Fibroblast of villous mesenchyme (primary cell): Measurements from ENCODE around the gene MCRIP1. TPM values are rescaled to one million over a fixed set of nuclear protein-coding genes. Genes with fewer than 3 reads are reported as not detected.

Experiments used
- DNase-seq: peaks from one replicate; pipeline ENCODE4 v3.0.0-alpha.2; 2010; ENCODE audit warnings: low read depth
- H3K4me3 ChIP-seq: 2 replicates; pipeline ENCODE4 v1.5.1; 2011; ENCODE audit warnings: low read depth, mild to moderate bottlenecking, low read length
- CTCF ChIP-seq: IDR thresholded peaks from 2 replicates; pipeline ENCODE4 v1.5.1; 2012; ENCODE audit warnings: low read depth, mild to moderate bottlenecking, low read length; ENCODE audit not compliant: insufficient read depth
- total RNA-seq: library from RNA; depleted of rRNA; stranded (reverse); fragments of >200 nt; gene quantifications from 2 replicates; pipeline ENCODE4 v1.2.3, GENCODE V29; 2012

Gene MCRIP1
- total RNA-seq, 1 donor = 55.7 TPM

GRCh38 chr17:81815646-81815986 is 17.5 kb downstream of the MCRIP1 start:
- no peak for TF ChIP-seq CTCF
- DNase-seq = no peak
- H3K4me3 ChIP-seq = no peak overlapping the region

- no peak for TF ChIP-seq CTCF
- no peak overlapping the region for H3K4me3 ChIP-seq
- no peak for DNase-seq
These were observed 18.1 kb downstream of the MCRIP1 start for GRCh38 chr17:81814748-81815645.

DNA sequence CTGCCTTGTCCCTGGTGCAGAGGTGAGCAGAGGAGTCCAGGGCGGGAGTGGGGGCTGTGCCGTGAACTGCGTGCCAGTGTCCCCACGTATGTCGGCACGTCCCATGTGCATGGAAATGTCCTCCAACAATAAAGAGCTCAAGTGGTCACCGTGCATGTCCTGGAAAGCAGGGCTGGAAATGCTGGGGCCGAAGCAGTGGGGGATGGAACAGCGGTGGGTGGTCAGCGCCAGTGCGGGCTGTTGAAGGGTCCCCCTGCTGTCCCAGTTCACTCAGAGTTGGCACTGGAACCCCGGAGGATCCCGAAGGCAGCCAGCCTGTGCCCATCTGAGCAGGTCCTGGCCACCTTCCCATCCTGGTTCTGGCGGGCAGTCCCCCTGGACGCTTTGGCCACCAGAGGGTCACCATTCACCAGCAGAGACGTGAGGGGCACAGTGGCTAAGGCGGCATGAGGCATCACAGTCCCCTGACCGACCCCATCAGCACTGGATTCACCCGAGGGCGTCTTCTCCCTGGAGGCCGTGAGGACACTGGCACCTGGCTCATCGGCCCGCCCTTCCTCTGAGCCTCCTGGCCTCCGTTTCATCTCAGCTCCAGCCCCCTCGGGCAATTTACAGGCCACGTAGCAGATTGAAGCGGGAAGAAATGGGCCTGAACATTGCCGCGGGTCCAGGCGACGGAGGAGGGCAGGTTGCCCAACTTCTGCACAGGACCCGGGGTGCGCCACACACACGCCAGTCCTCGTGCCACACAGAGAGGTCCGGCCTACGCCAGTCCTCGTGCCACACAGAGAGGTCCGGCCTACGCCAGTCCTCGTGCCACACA is 19.0 kb downstream of the MCRIP1 start:
- H3K4me3 ChIP-seq = no peak overlapping the region
- TF ChIP-seq CTCF = no peak
- DNase-seq = no peak

DNA sequence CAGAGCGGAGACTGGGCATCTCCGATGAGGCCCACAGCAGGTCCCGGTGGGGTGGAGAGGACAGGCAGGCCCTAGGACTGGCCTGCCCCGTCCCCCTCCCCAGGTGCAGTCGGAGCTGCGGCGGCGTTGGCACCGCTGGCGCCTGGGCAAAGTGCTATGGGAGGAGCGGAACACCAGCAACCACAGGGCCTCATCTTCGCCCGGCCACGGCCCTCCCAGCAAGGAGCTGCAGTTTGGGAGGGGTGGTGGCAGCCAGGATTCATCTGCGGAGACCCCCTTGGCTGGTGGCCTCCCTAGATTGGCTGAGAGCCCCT is 19.8 kb downstream of the MCRIP1 start:
- H3K4me3 ChIP-seq = no peak overlapping the region
- DNase-seq = no peak
- no peak for TF ChIP-seq CTCF

DNA sequence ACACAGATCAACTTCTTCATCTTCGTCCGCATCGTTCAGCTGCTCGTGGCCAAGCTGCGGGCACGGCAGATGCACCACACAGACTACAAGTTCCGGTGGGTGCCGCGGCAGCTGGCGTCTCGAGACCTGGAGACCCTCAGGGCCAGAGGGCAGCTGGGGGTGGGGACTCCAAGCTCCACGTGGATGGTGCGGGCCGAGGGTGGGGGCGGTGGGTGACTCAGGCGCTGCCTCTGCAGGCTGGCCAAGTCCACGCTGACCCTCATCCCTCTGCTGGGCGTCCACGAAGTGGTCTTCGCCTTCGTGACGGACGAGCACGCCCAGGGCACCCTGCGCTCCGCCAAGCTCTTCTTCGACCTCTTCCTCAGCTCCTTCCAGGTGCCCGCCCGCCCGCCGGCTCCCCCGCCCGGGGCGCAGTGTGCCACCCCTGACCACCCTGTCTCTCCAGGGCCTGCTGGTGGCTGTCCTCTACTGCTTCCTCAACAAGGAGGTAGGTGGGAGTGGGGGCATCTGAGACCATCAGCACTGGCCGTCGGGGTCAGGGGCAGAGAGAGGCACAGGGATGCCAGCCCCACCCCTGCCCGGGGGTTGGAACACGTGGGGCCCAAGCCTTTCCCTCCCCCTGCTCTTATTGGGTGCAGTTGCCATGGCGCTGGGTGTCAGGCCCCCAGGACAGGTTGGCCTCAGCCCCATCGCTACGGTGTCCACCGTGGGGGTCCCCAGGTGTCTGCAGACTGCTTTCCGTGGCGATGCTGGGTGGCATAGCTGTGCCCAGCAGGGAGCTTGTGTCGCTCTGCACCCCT is 20.3 kb downstream of the MCRIP1 start:
- H3K4me3 ChIP-seq = no peak overlapping the region
- no peak for TF ChIP-seq CTCF
- no peak for DNase-seq

DNA sequence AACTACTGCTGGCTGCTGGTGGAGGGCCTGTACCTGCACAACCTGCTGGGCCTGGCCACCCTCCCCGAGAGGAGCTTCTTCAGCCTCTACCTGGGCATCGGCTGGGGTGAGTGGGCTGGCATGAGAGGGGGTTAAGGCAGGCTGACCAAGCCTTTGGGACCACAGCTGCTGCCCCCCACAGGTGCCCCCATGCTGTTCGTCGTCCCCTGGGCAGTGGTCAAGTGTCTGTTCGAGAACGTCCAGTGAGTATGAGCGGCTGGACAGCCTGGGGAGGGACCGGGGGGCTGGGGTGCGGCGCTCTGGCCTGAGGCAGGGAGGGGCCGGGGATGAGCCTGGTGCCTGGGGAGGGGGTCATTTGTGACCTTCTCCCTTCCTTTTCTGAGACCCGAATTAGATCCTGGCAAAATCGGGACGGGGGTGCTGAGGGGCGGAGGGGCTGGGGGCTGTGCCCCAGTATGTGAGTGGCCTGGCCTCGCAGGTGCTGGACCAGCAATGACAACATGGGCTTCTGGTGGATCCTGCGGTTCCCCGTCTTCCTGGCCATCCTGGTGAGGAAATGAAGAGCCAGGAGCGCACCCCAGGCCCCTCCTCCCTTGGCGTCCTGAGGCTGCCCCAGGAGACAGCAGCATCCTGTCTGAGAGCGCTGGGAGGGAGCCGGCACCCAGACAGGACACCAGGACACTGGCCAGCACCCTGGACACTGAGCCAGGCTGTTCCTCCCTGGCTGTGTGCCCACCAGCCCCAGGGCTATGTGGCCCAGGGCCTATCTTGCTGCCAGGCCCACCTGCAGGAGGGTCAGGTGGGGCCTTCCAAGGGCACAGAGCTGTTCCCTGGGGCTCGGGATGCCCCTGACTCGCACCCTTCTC is 21.2 kb downstream of the MCRIP1 start:
- H3K4me3 ChIP-seq = no peak overlapping the region
- no peak for DNase-seq
- TF ChIP-seq CTCF = no peak
